ENCODE data around the gene CPXCR1. TPM values are rescaled to one million over a fixed set of nuclear protein-coding genes. Genes with fewer than 3 reads are reported as not detected.
"Not testable (repeated sequence)": the region's sequence is repeated elsewhere in the genome, so short reads cannot be mapped to it uniquely, and the experiment has no call there.

Gene CPXCR1
- not detected for polyA plus RNA-seq (ENCODE audit: insufficient read length)
- long read RNA-seq, donor 1: 0 reads
- long read RNA-seq, donor 2: 0 reads
- long read RNA-seq, donor 3: 0 reads
- long read RNA-seq, donor 4: 0 reads
- long read RNA-seq, donor 5: 0 reads
- long read RNA-seq, donor 6: 0 reads
- long read RNA-seq, donor 7: 0 reads
- long read RNA-seq, donor 8: 0 reads

DNA sequence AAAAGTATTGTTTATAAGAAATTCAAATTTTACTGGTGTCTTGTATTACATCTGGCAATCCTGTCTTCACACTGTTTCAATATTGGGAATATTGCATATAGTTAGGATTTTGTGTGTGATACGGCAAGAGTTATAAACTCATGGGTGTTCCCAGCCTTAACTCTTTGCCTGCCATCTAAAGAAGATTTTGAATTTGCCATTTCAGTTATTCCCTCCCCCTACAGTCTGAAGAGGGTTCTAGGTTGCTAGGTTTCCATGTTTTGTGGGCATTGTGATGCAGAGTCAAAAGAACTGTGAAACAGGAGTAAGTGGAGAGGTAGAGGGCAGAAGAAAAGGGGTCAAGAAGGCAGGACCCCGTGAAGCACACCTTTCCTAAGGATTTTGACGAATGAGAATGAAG, at the start of gene CPXCR1:
Gene CPXCR1 (plus strand): TSS at position 301 of the 400 bp plus-strand sequence. CDS start 6,190 bp downstream, outside the sequence.
- DNase-seq: no peak

- DNase-seq: no peak
These were observed 11.2 kb upstream of the CPXCR1 start for GRCh38 chrX:88735835-88736234.

- DNase-seq: not testable (repeated sequence)
These were observed 810 bp upstream of the CPXCR1 start for GRCh38 chrX:88746215-88746614.

GRCh38 chrX:88752339-88752738, 5.3 kb downstream of the CPXCR1 start:
- not testable (repeated sequence) for DNase-seq

DNA sequence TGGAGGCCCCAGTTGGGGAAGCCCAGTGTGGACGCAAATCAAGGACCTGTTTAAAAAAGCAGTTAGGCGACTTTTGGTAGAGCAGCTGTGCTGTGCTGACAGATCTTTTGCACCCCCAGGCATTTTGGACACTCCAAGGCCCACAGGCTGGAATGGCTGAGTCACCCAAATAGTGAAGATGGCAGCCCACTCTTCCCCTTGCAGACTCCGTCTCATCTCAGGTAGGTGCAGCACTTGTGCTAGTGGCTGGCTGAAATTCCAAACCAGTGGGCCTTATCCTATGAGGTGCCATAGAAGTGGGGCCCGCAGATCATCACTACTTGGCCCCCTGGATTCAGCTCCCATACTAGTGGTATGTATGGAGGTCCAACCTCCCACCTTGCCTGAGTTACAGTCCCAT, 42.8 kb downstream of the CPXCR1 start:
- no peak for DNase-seq

Data from left kidney (tissue), 8 donors.